SK-N-SH treated with all-trans-retinoic acid at 6 μM for 48 hours (cell line): ENCODE measurements around the gene CDC34.

Experiments used
- CSDC2 ChIP-seq: fragments of 250-450 bp; sonication (Bioruptor Pico); IDR thresholded peaks from 2 replicates; pipeline ENCODE4 v1.5.0; 2020; ENCODE audit warnings: mild to moderate bottlenecking, moderate library complexity
- GLIS3 ChIP-seq: fragments of 250-450 bp; sonication (Bioruptor Pico); IDR thresholded peaks from 2 replicates; pipeline ENCODE4 v1.5.0; 2020; ENCODE audit warnings: mild to moderate bottlenecking, moderate library complexity
- ISL1 ChIP-seq: fragments of 250-450 bp; sonication (Bioruptor Pico); IDR thresholded peaks from 2 replicates; pipeline ENCODE4 v2.1.2; 2022; ENCODE audit warnings: mild to moderate bottlenecking, moderate library complexity
- OSR1 ChIP-seq: fragments of 250-450 bp; sonication (Bioruptor Pico); IDR thresholded peaks from 2 replicates; pipeline ENCODE4 v1.8.0; 2022; ENCODE audit warnings: moderate library complexity, mild to moderate bottlenecking, inconsistent platforms
- TOX ChIP-seq: fragments of 250-450 bp; sonication (Bioruptor Pico); IDR thresholded peaks from 2 replicates; pipeline ENCODE4 v1.8.0; 2021; ENCODE audit warnings: mild to moderate bottlenecking, moderate library complexity, borderline replicate concordance
- ZNF70 ChIP-seq: fragments of 450-650 bp; formaldehyde crosslinking; IDR thresholded peaks from 2 replicates; pipeline ENCODE4 v1.5.0; 2020; ENCODE audit warnings: mild to moderate bottlenecking, moderate library complexity
- TF ChIP-seq, protein P1 (sequence below): fragments of 250-450 bp; sonication (Bioruptor Pico); IDR thresholded peaks from 2 replicates; pipeline ENCODE4 v1.8.0; 2020; ENCODE audit warnings: mild to moderate bottlenecking, moderate library complexity, borderline replicate concordance

DNA sequence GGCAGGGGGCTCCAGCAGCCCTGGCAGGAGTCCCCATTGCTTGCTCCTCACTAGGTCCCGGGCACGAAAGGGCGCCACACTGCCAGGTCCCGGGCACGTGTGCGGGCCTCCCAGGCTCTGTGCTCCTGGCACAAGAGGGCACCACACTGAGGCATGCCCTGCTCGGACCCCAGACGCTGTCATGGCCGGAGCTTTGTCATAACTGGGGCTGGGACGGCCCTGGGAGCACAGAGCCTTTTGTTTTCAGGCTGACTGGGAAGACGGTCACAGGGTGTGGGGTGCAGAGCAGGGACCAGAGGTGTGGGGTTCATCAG, 48.2 kb downstream of the CDC34 start:
- TF ChIP-seq ISL1 (CRISPR knock-in tag) (no peak), ZNF70 (CRISPR knock-in tag) (no peak), TOX (CRISPR knock-in tag) (no peak), CSDC2 (no peak), OSR1 (CRISPR knock-in tag) (no peak), GLIS3 (CRISPR knock-in tag) (no peak)
- TF ChIP-seq, protein P1, sequence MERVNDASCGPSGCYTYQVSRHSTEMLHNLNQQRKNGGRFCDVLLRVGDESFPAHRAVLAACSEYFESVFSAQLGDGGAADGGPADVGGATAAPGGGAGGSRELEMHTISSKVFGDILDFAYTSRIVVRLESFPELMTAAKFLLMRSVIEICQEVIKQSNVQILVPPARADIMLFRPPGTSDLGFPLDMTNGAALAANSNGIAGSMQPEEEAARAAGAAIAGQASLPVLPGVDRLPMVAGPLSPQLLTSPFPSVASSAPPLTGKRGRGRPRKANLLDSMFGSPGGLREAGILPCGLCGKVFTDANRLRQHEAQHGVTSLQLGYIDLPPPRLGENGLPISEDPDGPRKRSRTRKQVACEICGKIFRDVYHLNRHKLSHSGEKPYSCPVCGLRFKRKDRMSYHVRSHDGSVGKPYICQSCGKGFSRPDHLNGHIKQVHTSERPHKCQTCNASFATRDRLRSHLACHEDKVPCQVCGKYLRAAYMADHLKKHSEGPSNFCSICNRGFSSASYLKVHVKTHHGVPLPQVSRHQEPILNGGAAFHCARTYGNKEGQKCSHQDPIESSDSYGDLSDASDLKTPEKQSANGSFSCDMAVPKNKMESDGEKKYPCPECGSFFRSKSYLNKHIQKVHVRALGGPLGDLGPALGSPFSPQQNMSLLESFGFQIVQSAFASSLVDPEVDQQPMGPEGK (CRISPR knock-in tag) = no peak
